Testis (tissue), 3 donors: ENCODE measurements around the gene TMEM269. TPM values are rescaled to one million over a fixed set of nuclear protein-coding genes. Genes with fewer than 3 reads are reported as not detected.

Experiments used
- DNase-seq: peaks from one replicate; pipeline ENCODE4 v3.0.0-alpha.2; 2019
- H3K27ac ChIP-seq, 2 donors: fragments of 200-600 bp; sonication (generic); one replicate each; pipeline ENCODE4 v1.5.1; 2019
- H3K27me3 ChIP-seq: fragments of 200-600 bp; sonication (generic); one replicate; pipeline ENCODE4 v1.5.1; 2019
- H3K36me3 ChIP-seq: fragments of 200-600 bp; sonication (generic); one replicate; pipeline ENCODE4 v1.5.1; 2017; ENCODE audit warnings: low read depth; ENCODE audit errors: missing control alignments
- H3K4me1 ChIP-seq: fragments of 200-600 bp; sonication (generic); one replicate; pipeline ENCODE4 v1.5.1; 2019
- H3K4me3 ChIP-seq, 2 donors: fragments of 200-600 bp; sonication (generic); one replicate each; pipeline ENCODE4 v1.5.1; 2017 to 2019
- H3K9me3 ChIP-seq: fragments of 200-600 bp; sonication (generic); one replicate; pipeline ENCODE4 v1.5.1; 2017
- POLR2A ChIP-seq: fragments of 450-650 bp; IDR thresholded peaks from one replicate; pipeline ENCODE4 v1.6.1; 2017; ENCODE audit warnings: antibody characterized with exemption, mild to moderate bottlenecking, moderate library complexity
- WGBS, 2 donors: methylation state at CpG; one replicate each; pipeline ENCODE4 v1.1.5; 2018; 5-methylcytosine and 5-hydroxymethylcytosine counted together
- intact Hi-C: fragments of 100-400 bp; cut with DNase I; formaldehyde crosslinking; loops from one replicate; pipeline ENCODE4 v1.15.1; 2023; ENCODE audit warnings: low total_unique reads
- polyA plus RNA-seq: library from polyadenylated mRNA; stranded (reverse); fragments of 350-450 nt; fragmentation: Illumina TruSeq; extraction: RNeasy Lipid Tissue Mini Kit (QIAGEN cat#74804); gene quantifications from one replicate; pipeline ENCODE4 v1.2.3, GENCODE V29; 2014; ENCODE audit warnings: low read depth, low replicate concordance; ENCODE audit not compliant: insufficient read depth
- total RNA-seq, 2 donors: library from RNA; depleted of rRNA; stranded (reverse); fragments of >200 nt; gene quantifications; one replicate each; pipeline ENCODE4 v1.2.3, GENCODE V29; 2016
- TF ChIP-seq, protein P1 (sequence below), 3 experiments: fragments of 450-650 bp in 2 of 3; fragments of 200-600 bp in 1 of 3; sonication (generic) in 1 of 3; IDR thresholded peaks; one replicate each; pipeline ENCODE4 v1.5.1; 2016 to 2019; ENCODE audit warnings: antibody characterized with exemption in 3 of 3, mild to moderate bottlenecking in 2 of 3, moderate library complexity in 1 of 3

TMEM269 gene
- total and polyA plus RNA-seq, 3 donors from 2014 or later = 0.68 to 3.5 (median 1.6) TPM

DNA sequence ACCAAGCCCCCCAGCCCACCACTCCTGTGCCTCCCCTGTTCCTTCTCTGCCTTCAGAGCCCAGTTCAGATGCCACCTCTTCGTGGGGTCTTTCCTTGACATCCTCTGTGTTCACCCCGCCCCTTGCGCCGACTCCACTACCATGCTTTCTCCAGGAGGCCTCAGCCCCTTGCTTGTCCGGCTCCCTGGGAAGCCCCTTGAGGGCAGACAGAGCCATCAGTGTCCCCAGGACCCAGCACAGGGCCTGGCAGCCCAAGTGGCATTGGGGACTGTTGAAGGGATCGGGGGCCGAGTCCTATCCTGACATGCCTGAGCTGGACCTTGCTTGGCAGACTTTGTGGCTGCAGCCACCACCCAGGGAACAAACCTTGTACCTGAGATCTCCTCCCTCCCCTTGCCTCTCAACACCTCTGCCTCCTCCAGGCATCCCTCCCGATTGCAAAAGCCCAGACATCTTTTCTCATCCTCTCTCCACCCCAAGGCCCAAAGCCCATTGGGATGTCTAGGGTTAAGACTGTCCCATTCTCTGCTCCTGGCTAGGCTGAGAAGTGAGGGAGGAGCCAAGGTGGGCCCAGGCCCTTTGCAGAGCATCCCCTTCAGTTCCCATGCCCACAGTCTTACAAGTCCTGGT is 48.1 kb upstream of the TMEM269 start:
- intact Hi-C loops = no loop called here
- Histone ChIP-seq H3K27ac (no peak overlapping the region), H3K9me3 (no peaks in the 10 kb centered on the region), H3K4me3 (no peak overlapping the region), H3K36me3 (no peaks in the 10 kb centered on the region), H3K4me1 (no peaks in the 10 kb centered on the region), H3K27me3 (no peaks in the 10 kb centered on the region)
- WGBS, 2 donors = 90 to 96% methylated on average over 8 of the region's 8 CpGs
- no peak for TF ChIP-seq POLR2A
- TF ChIP-seq, protein P1, sequence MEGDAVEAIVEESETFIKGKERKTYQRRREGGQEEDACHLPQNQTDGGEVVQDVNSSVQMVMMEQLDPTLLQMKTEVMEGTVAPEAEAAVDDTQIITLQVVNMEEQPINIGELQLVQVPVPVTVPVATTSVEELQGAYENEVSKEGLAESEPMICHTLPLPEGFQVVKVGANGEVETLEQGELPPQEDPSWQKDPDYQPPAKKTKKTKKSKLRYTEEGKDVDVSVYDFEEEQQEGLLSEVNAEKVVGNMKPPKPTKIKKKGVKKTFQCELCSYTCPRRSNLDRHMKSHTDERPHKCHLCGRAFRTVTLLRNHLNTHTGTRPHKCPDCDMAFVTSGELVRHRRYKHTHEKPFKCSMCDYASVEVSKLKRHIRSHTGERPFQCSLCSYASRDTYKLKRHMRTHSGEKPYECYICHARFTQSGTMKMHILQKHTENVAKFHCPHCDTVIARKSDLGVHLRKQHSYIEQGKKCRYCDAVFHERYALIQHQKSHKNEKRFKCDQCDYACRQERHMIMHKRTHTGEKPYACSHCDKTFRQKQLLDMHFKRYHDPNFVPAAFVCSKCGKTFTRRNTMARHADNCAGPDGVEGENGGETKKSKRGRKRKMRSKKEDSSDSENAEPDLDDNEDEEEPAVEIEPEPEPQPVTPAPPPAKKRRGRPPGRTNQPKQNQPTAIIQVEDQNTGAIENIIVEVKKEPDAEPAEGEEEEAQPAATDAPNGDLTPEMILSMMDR (IDR thresholded peaks at IDR 0.05) = no peak
- no peak for DNase-seq

DNA sequence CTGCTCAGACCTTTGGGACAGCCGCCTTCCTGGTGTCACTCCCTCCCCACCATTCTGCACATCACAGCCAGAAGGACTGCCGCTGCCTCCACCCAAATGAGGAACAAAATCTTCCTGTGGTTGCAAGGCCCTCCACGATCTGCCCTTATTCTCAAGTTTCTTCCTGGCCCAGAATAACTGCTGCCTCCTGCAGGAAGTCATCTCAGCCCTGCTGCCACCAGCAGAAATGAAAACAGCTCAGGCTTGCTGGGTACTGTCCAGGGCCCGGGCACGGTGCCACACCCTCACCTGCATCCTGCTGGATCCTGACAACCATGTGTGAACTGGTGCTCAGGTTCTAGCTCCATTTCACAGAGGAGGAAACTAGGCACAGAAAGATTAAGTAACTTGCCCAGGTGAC is 47.5 kb upstream of the TMEM269 start:
- WGBS, 2 donors = 55 to 77% methylated on average over 5 of the region's 5 CpGs
- Histone ChIP-seq H3K9me3 (no peaks in the 10 kb centered on the region), H3K27me3 (no peaks in the 10 kb centered on the region), H3K4me1 (no peaks in the 10 kb centered on the region), H3K36me3 (no peaks in the 10 kb centered on the region), H3K27ac (no peak overlapping the region), H3K4me3 (no peak overlapping the region)
- TF ChIP-seq, protein P1 (IDR thresholded peaks at IDR 0.05) = no peak
- TF ChIP-seq POLR2A = no peak
- intact Hi-C loops = no loop called here
- DNase-seq = no peak

DNA sequence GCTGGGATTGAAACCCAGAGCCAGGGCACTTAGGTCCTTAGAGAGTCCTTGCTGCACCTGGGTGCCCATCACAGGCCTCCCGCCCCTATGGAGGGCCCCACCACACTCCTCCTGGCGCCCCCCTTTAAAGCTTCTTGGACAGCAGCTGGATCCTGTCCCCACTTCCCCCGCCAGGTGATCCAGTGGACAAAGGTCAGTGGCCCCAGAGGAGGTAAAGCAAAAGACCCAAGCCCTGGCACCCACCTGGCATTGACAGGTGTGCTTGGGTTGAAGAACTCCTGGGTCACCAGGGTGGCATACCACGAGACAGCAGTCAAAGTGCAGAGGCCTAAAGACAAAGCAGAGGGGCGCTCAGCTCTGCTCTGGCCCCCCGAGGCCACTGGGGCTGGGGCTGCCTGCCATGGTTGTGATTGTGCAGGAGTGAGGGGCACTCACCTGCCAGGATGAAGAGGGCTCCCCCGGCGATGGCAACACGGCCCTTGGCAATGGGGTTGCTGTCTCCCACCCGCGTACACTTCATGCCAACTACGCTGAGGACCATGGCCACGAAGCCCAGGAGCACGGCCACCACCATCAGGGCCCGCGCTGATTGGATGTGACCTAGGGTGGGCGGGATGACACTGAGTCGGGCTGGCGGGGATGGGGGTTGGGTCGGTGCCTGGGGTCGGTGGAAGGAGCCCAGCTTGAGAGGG is 46.7 kb upstream of the TMEM269 start:
- Histone ChIP-seq H3K36me3 (no peaks in the 10 kb centered on the region), H3K27ac (no peak overlapping the region), H3K4me3 (no peak overlapping the region), H3K4me1 (no peaks in the 10 kb centered on the region), H3K27me3 (no peaks in the 10 kb centered on the region), H3K9me3 (no peaks in the 10 kb centered on the region)
- intact Hi-C loops = no loop called here
- no peak for TF ChIP-seq POLR2A
- TF ChIP-seq, protein P1 (IDR thresholded peaks at IDR 0.05) = no peak
- DNase-seq = no peak
- WGBS, 2 donors = 90 to 100% methylated on average over 12 to 21 of the region's 21 CpGs

DNA sequence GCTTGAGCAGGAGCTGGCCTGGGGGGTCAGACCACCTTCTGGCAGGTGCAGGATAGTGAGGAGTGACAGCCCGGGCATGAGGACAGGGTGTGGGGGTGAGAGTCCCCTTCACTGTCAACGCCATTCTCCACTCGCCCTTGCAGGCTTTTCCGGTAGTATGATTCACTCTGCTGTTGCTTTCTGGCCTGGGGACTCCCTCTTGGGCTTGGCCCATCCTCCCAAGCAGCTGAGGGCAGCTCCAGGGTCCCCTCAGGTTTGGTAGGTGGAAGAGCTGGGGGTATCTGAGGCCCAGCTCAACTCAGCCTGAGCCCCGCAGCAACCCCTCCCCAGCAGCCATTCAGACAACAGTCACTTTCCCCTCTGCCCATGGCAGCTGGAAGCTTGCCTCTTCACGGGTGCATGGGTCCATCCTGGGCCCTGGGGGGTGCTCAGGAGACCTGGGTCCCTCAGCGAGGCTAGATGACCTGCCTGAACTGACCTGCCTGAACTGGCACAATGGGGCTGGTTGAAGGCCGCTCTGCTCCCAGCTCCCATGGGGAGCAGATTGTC is 46.0 kb upstream of the TMEM269 start:
- 85 to 96% methylated on average over 5 to 8 of the region's 8 CpGs for WGBS, 2 donors
- DNase-seq = no peak
- Histone ChIP-seq H3K4me1 (no peaks in the 10 kb centered on the region), H3K27ac (no peak overlapping the region), H3K9me3 (no peaks in the 10 kb centered on the region), H3K36me3 (no peaks in the 10 kb centered on the region), H3K27me3 (no peaks in the 10 kb centered on the region), H3K4me3 (no peak overlapping the region)
- TF ChIP-seq, protein P1 (IDR thresholded peaks at IDR 0.05) = no peak
- no peak for TF ChIP-seq POLR2A
- intact Hi-C loops = no loop called here
